GM12878 (cell line): ENCODE results near the gene FUT6.

Source experiments
- CHD4 ChIP-seq: fragments of 200-600 bp; sonication (generic); IDR thresholded peaks from 2 replicates; pipeline ENCODE4 v1.6.1; 2016; ENCODE audit warnings: mild to moderate bottlenecking
- CTCF ChIP-seq, 3 experiments: IDR thresholded peaks in 2 of 3; conservative IDR thresholded peaks in 1 of 3; 2 replicates each; pipeline ENCODE4 v1.5.1; 2011; ENCODE audit warnings: low read depth in 3 of 3, low read length in 3 of 3, mild to moderate bottlenecking in 3 of 3, control low read depth in 2 of 3, moderate library complexity in 2 of 3, inconsistent platforms in 1 of 3, mixed read lengths in 1 of 3; ENCODE audit not compliant: control insufficient read depth in 2 of 3, insufficient read depth in 1 of 3; ENCODE audit errors: extremely low read depth in 1 of 3
- EZH2 ChIP-seq: IDR thresholded peaks from 2 replicates; pipeline ENCODE4 v1.6.1; 2012; ENCODE audit warnings: low read depth, mild to moderate bottlenecking, control low read depth, inconsistent platforms, low read length, borderline replicate concordance; ENCODE audit not compliant: control insufficient read depth
- FOXM1 ChIP-seq: IDR thresholded peaks from 2 replicates; pipeline ENCODE4 v1.6.1; 2012; ENCODE audit warnings: low read depth, mild to moderate bottlenecking, inconsistent platforms, low read length, moderate library complexity
- MEF2B ChIP-seq: fragments of 450-650 bp; IDR thresholded peaks from 2 replicates; pipeline ENCODE4 v1.6.1; 2018; ENCODE audit warnings: mild to moderate bottlenecking, moderate library complexity; ENCODE audit not compliant: partially characterized antibody, poor library complexity, severe bottlenecking
- POLR2A ChIP-seq: IDR thresholded peaks from 2 replicates; pipeline ENCODE4 v1.6.1; 2011; ENCODE audit warnings: low read depth, mild to moderate bottlenecking, low read length
- REST ChIP-seq: IDR thresholded peaks from 2 replicates; pipeline ENCODE4 v1.6.1; 2012; ENCODE audit warnings: mild to moderate bottlenecking, low read depth, low read length
- STAT3 ChIP-seq: IDR thresholded peaks from 2 replicates; pipeline ENCODE4 v1.6.1; 2011; ENCODE audit warnings: low read depth, low read length, improper control_type of control experiment
- TARDBP ChIP-seq: IDR thresholded peaks from 2 replicates; pipeline ENCODE4 v1.6.1; 2016; ENCODE audit warnings: borderline replicate concordance
- USF2 ChIP-seq: IDR thresholded peaks from 2 replicates; pipeline ENCODE4 v1.6.1; 2011; ENCODE audit warnings: low read depth, low read length, improper control_type of control experiment, borderline replicate concordance
- TF ChIP-seq, protein P1 (sequence below): fragments of 450-650 bp; IDR thresholded peaks from 2 replicates; pipeline ENCODE4 v1.6.1; 2017; ENCODE audit warnings: antibody characterized with exemption, mild to moderate bottlenecking, moderate library complexity
- TF ChIP-seq, protein P2 (sequence below): fragments of 450-650 bp; formaldehyde crosslinking; IDR thresholded peaks from 2 replicates; pipeline ENCODE4 v1.4.0; 2022; ENCODE audit warnings: mild to moderate bottlenecking, moderate library complexity

DNA sequence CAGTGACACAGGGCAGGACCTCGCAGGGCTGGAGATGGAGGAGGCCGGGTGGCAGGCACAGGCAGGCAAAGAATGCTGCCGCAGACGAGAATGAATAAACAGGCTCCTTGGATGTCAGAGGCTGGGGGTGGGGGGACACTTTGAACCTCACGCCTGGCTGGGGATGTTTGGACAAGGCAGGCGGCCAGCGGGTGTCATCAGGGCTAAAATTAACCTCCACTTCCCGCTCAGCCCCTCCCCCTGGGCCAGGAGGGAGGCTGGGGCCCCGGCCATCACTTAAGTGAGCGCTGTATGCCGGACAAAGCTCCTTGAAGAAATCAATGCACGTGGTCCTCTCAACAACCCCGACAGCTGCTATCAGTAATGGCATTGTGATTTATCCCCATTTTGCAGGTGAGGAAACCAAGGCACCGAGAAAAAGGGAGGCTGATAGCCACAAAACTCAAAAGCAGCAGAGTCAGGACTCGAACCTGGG, 41.1 kb upstream of the FUT6 start:
- TF ChIP-seq FOXM1, result no peak
- TF ChIP-seq, protein P1, sequence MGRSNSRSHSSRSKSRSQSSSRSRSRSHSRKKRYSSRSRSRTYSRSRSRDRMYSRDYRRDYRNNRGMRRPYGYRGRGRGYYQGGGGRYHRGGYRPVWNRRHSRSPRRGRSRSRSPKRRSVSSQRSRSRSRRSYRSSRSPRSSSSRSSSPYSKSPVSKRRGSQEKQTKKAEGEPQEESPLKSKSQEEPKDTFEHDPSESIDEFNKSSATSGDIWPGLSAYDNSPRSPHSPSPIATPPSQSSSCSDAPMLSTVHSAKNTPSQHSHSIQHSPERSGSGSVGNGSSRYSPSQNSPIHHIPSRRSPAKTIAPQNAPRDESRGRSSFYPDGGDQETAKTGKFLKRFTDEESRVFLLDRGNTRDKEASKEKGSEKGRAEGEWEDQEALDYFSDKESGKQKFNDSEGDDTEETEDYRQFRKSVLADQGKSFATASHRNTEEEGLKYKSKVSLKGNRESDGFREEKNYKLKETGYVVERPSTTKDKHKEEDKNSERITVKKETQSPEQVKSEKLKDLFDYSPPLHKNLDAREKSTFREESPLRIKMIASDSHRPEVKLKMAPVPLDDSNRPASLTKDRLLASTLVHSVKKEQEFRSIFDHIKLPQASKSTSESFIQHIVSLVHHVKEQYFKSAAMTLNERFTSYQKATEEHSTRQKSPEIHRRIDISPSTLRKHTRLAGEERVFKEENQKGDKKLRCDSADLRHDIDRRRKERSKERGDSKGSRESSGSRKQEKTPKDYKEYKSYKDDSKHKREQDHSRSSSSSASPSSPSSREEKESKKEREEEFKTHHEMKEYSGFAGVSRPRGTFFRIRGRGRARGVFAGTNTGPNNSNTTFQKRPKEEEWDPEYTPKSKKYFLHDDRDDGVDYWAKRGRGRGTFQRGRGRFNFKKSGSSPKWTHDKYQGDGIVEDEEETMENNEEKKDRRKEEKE, result no peak
- TF ChIP-seq CTCF (IDR thresholded peaks at IDR 0.05 in 2 of 3, conservative IDR thresholded peaks at IDR 0.05 in 1 of 3; ENCODE audit: control insufficient read depth in 2 of 3, extremely low read depth in 1 of 3, insufficient read depth in 1 of 3, low read depth in 3 of 3, low read length in 3 of 3), result no peak
- TF ChIP-seq EZH2, result no peak
- no peak for TF ChIP-seq REST
- no peak for TF ChIP-seq POLR2A
- no peak for TF ChIP-seq TARDBP
- TF ChIP-seq STAT3, result no peak
- no peak for TF ChIP-seq MEF2B
- no peak for TF ChIP-seq CHD4
- TF ChIP-seq, protein P2, sequence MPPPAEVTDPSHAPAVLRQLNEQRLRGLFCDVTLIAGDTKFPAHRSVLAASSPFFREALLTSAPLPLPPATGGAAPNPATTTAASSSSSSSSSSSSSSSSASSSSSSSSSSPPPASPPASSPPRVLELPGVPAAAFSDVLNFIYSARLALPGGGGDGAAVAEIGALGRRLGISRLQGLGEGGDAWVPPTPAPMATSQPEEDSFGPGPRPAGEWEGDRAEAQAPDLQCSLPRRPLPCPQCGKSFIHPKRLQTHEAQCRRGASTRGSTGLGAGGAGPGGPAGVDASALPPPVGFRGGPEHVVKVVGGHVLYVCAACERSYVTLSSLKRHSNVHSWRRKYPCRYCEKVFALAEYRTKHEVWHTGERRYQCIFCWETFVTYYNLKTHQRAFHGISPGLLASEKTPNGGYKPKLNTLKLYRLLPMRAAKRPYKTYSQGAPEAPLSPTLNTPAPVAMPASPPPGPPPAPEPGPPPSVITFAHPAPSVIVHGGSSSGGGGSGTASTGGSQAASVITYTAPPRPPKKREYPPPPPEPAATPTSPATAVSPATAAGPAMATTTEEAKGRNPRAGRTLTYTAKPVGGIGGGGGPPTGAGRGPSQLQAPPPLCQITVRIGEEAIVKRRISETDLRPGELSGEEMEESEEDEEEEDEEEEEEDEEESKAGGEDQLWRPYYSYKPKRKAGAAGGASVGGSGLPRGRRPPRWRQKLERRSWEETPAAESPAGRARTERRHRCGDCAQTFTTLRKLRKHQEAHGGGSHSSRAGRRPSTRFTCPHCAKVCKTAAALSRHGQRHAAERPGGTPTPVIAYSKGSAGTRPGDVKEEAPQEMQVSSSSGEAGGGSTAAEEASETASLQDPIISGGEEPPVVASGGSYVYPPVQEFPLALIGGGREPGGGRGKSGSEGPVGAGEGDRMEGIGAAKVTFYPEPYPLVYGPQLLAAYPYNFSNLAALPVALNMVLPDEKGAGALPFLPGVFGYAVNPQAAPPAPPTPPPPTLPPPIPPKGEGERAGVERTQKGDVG, result no peak
- TF ChIP-seq USF2, result no peak
